H1 (cell line): ENCODE results near the gene DCHS1. TPM values are rescaled to one million over a fixed set of nuclear protein-coding genes. Genes with fewer than 3 reads are reported as not detected.

ENCODE experiments used
- BACH1 ChIP-seq: IDR thresholded peaks from 2 replicates; pipeline ENCODE4 v1.6.1; 2012; ENCODE audit warnings: low read length, improper control_type of control experiment
- CHD7 ChIP-seq: fragments of 300-600 bp; sonication (generic); IDR thresholded peaks from 2 replicates; pipeline ENCODE4 v1.7.1; 2012; ENCODE audit warnings: low read length, moderate library complexity, mild to moderate bottlenecking, inconsistent platforms; ENCODE audit not compliant: insufficient replicate concordance
- CTBP2 ChIP-seq: IDR thresholded peaks from 2 replicates; pipeline ENCODE4 v1.7.0; 2011; ENCODE audit warnings: borderline replicate concordance, mild to moderate bottlenecking, moderate library complexity, mixed read lengths, low read length; ENCODE audit not compliant: insufficient read depth, insufficient read length
- FOSL1 ChIP-seq: IDR thresholded peaks from 2 replicates; pipeline ENCODE4 v1.6.1; 2011; ENCODE audit warnings: mild to moderate bottlenecking, low read depth, low read length, moderate library complexity; ENCODE audit not compliant: insufficient read depth
- GABPA ChIP-seq: IDR thresholded peaks from 2 replicates; pipeline ENCODE4 v1.6.1; 2011; ENCODE audit warnings: mild to moderate bottlenecking, low read length, moderate library complexity, borderline replicate concordance; ENCODE audit not compliant: insufficient read depth
- GTF2F1 ChIP-seq: IDR thresholded peaks from 2 replicates; pipeline ENCODE4 v1.6.1; 2012; ENCODE audit warnings: low read depth, low read length, improper control_type of control experiment, borderline replicate concordance
- HDAC2 ChIP-seq, 2 experiments: fragments of 300-600 bp in 1 of 2; sonication (generic) in 1 of 2; IDR thresholded peaks; 2 replicates each; pipeline ENCODE4 v1.6.1; 2011 to 2012; ENCODE audit warnings: low read depth in 2 of 2, low read length in 2 of 2, mild to moderate bottlenecking in 2 of 2, moderate library complexity in 2 of 2, borderline replicate concordance in 1 of 2, inconsistent platforms in 1 of 2
- MAX ChIP-seq: IDR thresholded peaks from 2 replicates; pipeline ENCODE4 v1.6.1; 2012; ENCODE audit warnings: inconsistent platforms
- POLR2A ChIP-seq, 2 experiments: IDR thresholded peaks; 1 replicate in 1 of 2; 2 replicates in 1 of 2; pipeline ENCODE4 v1.6.1; 2011; ENCODE audit warnings: low read depth in 2 of 2, low read length in 2 of 2, mild to moderate bottlenecking in 2 of 2; ENCODE audit errors: control extremely low read depth in 1 of 2
- polyA plus RNA-seq, 7 experiments: library from polyadenylated mRNA; depleted of rRNA in 3 of 7; stranded (reverse) in 5 of 7; unstranded in 2 of 7; fragments of >200 nt in 5 of 7; fragments of 200-250 nt in 2 of 7; gene quantifications; 1 replicate in 5 of 7; 2 replicates in 1 of 7; 4 replicates in 1 of 7; pipeline versions ENCODE4 v1.2.1 to v1.2.3, GENCODE V29; 2011 to 2013; ENCODE audit warnings: missing spikeins in 2 of 7, mixed read lengths in 2 of 7
- total RNA-seq: library from RNA; stranded (reverse); fragmentation: NEBNext Ultra II Directional; extraction: Animal tissue kit (Norgen Biotek cat#: 25700); gene quantifications from 2 replicates; pipeline ENCODE4 v1.2.1, GENCODE V29; 2021

DCHS1 gene
- total and polyA plus RNA-seq, 2 of the 8 experiments (the other 6 are each of a cell fraction or from before 2014, with no cell fraction given) = 8.2 to 10.5 TPM

DNA sequence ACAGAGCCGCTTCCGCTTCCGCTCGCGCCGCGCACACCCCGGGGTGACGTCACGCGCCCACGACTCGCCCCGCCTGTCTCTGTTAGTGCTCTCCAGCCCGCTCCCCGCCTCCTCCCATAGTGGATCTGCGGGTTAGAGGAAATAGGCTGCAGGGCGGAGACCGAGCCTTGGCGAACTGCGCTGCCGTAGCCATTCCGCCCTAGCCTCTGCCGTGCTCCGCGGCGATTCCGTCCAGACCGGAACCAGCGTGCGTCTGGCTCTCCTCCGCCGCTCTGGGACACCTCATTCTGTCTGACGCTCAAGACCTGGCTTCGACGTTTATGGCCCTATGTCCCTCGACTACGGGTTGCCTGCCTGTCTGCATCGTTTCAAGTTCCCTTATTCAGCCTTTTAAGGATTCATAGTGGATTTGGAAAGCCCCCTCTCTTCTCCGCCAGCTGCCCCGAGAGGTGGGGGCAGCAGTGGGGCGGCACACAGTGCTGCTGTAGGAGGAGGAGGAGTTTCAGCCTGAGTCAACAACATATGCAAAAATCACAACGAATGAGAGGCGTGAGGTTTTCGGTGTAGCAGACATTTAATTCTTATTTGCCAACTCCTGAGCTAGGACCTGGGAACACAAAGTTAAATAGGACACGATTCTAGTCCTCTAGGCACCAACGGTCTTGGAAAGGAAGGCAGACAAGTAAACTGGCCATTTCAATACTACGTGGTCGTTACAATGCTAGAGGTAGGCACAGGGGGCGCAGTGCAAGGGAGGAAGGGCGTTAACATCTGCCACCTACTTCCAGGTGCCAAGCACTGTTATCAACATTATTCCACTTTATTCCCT lies 43.2 kb downstream of the DCHS1 start, which contains the start of gene TAF10 (continued):
- TF ChIP-seq CHD7 (no peak), HDAC2 (IDR thresholded peaks at IDR 0.05; ENCODE audit: borderline replicate concordance in 1 of 2, low read depth in 2 of 2, low read length in 2 of 2) (no peak; a peak in 1 of 4 replicates), GABPA (0 out of 2 replicates have a peak, but pooled peaks have one; percentile 80), POLR2A (IDR thresholded peaks at IDR 0.05; ENCODE audit: control extremely low read depth in 1 of 2, low read depth in 2 of 2, low read length in 2 of 2) (peak; percentile 75 to 92), BACH1 (peak; percentile 44; the same call in 1 of the 2 replicates), FOSL1 (no peak), CTBP2 (no peak), GTF2F1 (no peak), MAX (peak; percentile 59)
